GM21367 (cell line): ENCODE data around the gene LAMTOR5.
"Not testable (repeated sequence)": the region's sequence is repeated elsewhere in the genome, so short reads cannot be mapped to it uniquely, and the experiment has no call there.

ENCODE experiments used
- ATAC-seq: cut with Tn5 transposase; IDR thresholded peaks from one replicate; pipeline ENCODE4 v1.9.1; 2021; ENCODE audit not compliant: unreplicated experiment

Gene LAMTOR5

GRCh38 chr1:110407260-110408210, at the start of gene LAMTOR5:
LAMTOR5 (minus strand) TSS chr1:110407694; CDS start chr1:110407620, 74 bp downstream.
- ATAC-seq: peak; percentile 80

DNA sequence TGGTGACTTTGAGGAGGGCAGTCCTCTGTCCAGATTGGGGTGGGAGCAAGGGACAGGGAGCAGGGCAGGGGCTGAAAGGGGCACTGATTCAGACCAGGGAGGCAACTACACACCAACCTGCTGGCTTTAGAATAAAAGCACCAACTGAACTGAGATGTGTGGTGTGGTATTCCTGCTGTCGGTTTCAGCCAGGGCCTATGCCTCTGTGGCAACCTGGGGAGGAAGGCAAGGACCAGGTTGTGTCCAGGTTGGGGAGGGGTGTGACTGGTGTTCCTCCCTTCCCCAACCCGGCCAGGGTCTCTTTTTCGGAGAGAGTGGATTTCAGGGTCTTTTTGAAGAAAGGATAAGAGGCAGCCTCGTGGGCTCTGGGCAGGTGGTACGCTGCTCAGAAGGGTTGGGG, 49.7 kb upstream of the LAMTOR5 start:
- ATAC-seq: no peak

- ATAC-seq: no peak
Observed at GRCh38 chr1:110455151-110455550, 47.7 kb upstream of the LAMTOR5 start.

DNA sequence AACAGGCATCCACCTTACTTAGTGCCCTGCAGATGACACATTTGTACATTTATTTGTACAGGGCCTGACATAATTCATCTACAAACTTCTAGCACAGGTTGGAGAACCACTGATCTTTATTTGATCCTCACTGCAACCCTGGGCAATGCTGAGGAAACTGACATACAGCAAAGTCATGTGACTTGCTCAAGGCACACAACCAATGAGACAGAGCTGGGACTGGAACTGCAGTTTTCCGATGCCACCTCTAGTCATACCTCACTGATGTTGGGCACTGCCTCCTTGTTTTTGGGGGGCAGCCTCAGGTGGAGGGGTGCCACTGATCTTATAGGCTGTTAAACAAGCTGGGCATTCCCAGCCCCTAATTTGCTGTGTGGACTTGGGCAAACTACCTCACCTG, 46.8 kb upstream of the LAMTOR5 start:
- no peak for ATAC-seq

DNA sequence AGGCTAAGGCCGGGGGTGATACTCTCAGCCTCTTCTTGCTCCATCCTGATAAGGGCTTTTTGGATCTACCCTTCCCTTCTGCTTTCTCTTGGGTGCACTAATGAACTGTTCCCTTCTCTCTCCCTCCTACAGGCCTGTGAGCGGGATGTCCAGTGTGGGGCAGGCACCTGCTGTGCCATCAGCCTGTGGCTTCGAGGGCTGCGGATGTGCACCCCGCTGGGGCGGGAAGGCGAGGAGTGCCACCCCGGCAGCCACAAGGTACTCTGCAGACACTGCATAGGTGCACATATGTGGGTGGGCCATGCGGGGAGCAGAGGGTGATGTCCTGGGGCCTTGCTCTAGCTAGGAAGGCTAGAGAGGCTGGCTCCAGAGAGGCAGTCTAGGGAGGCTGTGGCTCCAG, 46.3 kb upstream of the LAMTOR5 start:
- ATAC-seq: no peak

DNA sequence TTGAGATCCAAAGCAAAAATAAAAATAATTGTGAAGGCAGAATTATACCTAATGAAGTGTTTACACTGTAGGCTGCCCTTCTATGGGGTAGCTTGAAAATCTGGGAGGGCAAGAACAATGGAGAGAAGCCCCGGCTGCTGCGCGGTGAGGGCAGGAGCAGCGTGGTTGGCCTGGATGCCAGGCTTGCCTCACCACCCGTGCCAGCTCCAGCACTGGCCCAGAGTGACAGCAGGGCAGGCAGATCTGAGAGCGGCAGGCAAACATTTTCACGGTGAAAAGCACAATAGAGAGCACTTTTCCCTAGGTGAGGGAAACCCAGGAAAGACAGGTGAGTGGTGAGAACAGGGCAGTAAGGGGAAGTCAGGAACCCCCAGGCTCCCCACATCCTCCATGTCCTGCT, 44.8 kb upstream of the LAMTOR5 start:
- ATAC-seq: no peak

GRCh38 chr1:110450929-110451328, 43.4 kb upstream of the LAMTOR5 start, which contains the start of gene PROK1:
PROK1 (plus strand) TSS chr1:110451149; CDS start chr1:110451217, 68 bp downstream.
- no peak for ATAC-seq

DNA sequence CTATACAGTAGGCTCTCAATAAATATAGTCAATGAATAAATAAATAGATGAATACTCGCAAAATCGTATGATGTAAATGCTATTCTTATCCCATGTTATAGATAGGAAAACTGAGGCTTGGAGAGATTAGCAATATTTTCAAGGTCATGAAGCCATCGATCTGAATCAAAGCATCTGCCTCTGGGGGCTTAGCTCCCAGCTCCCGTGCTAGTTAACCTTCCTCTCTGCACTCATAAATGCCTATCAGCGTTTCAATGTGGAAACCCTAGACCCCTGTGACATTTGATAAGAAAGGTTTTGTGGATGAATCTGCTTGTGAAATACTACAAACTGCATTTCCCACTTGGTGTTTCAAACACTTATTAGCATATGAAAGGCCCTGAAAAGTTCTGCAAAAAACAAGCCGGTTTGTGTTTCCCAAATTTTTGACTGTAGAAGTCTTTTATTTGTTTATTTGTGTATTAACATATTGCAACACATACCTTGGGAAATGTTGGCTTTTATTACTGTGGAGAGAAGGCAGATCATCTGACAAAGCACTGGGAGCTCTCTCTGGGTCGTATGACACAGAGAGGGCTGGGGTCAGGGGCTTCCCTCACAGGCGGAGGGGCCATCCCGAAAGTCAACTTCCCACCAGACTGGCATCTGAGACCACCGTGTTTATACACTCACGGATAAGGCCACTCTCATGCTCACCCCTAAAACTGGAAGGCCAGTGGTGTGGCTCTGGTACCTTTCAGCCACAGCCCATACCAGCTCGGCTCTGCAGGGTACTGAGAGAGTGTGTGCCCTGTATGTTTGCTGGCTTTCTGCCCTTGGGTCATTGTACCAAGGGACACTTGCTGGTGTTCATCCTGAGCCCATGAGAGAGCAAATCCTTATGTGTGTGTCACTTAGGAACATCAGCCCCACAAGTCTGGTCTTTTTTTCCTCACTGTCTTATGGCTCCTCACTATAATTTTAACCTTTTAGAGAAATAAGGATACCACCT, 42.5 kb upstream of the LAMTOR5 start:
- ATAC-seq: no peak

DNA sequence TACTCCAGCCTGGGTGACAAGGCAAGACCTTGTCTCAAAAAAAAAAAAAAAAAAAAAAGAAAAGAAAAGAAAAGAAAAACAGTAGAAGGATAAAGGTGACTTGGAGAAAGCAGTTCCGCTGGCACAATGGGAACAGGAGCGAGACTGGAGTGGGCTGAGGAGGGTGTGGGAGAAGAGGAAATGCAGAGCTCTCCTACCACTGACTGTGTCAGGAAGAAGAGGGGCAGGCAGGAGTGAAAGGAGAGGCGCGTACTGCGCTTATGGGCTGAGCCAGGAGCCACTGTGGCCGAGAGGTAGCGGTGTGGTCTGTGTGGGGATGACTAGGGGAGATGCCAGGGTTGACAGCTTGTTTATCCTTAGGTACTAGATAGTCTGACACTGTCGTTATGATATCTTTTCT, 37.1 kb upstream of the LAMTOR5 start:
- no peak for ATAC-seq

DNA sequence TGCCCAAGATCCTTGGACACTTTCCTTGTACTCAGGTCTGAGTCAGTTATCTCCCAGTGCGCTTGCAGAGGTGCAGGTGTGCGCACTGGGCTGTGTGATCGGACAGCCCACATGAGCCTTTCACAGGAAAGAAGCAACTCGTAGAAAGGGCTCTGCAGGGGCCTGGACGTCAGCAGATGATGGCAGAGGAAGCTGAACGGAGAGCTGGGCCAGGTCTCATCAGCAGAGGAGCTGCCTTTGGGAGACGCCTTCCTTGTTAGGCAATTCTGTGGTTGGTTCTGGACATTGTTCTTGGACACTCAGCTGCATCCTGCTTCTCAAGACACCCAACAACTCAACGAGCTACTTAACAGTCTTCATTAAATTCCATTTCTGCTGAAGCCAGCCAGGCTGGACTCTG, 36.0 kb upstream of the LAMTOR5 start:
- ATAC-seq: no peak

GRCh38 chr1:110441888-110442287, 34.4 kb upstream of the LAMTOR5 start:
- ATAC-seq: no peak

DNA sequence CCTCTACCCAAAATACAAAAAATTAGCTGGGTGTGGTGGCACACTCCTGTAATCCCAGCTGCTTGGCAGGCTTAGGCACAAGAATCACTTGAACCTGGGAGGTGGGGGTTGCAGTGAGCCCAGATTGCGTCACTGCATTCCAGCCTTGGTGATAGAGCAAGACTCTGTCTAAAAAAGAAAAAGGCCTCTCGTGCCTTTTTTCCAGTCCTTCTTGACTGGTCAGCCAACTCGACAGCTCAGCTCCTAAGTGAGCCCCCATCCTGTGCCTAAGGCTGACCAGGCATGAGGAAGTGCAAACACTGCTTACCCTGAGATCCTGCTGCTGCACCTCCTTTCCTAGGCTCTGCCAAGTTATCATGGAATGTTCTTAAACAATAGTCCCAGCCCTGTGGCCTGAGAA, 33.4 kb upstream of the LAMTOR5 start:
- ATAC-seq: no peak

DNA sequence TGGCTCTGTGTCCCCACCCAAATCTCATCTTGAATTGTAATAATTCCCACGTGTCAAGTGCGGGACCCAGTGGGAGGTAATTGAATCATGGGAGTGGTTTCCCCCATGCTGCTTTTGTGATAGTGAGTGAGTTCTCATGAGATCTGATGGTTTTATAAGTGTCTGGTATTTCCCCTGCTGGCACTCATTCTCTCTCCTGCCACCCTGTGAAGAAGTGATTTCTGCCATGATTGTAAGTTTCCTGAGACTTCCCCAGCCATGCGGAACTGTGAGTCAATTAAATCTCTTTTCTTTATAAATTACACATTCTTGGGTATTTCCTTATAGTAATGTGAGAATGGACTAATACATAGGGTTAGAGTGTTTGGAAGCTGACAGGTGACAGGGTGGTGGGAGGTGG, 32.4 kb upstream of the LAMTOR5 start:
- not testable (repeated sequence) for ATAC-seq

GRCh38 chr1:110438893-110439292, 31.4 kb upstream of the LAMTOR5 start:
- no peak for ATAC-seq

GRCh38 chr1:110437645-110438299, 30.3 kb upstream of the LAMTOR5 start:
- ATAC-seq: not testable (repeated sequence)

DNA sequence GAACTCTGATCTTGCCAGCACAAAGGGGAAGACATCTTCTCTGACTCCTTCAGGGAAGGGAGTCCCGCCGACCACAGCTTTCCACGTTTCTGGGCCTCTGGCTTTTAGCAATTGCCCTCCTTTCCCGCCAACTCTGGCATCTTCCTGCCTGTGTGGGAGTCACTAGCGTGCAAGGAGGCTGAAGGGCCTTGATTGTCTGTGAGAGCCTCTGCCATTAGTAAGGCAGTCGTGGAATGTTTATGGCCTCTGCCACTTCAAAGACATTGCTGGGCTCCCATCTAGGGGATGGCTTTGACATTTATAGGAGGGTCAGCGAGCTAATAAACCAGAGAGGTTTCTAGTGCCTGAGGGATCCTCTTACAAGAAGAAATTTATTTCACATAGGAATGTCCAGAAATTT, 29.1 kb upstream of the LAMTOR5 start:
- ATAC-seq: no peak

- ATAC-seq: no peak
Observed at GRCh38 chr1:110434946-110435345, 27.5 kb upstream of the LAMTOR5 start.

- no peak for ATAC-seq
Observed at GRCh38 chr1:110433803-110434202, 26.3 kb upstream of the LAMTOR5 start.

- ATAC-seq: no peak
Observed at GRCh38 chr1:110433213-110433612, 25.7 kb upstream of the LAMTOR5 start.

DNA sequence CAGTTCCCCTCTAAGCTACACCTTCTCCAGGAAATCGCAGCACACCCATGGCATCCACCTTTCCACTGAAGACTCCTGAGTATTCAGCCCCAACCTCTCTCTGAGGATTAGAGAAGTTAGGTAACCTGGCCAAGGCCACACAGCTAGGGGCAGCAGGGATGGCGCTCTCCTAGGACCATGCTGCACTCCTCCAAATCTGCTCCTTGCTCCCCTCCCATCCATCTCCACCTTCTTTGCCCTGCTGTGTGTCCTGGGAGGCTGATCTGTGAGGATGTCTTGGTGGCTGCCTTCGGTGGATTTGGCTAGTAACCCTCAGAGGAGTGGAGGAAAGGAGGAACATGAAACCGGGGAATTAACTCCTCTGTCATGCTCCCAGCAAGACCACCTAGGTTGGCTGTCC, 23.4 kb upstream of the LAMTOR5 start:
- ATAC-seq: no peak

DNA sequence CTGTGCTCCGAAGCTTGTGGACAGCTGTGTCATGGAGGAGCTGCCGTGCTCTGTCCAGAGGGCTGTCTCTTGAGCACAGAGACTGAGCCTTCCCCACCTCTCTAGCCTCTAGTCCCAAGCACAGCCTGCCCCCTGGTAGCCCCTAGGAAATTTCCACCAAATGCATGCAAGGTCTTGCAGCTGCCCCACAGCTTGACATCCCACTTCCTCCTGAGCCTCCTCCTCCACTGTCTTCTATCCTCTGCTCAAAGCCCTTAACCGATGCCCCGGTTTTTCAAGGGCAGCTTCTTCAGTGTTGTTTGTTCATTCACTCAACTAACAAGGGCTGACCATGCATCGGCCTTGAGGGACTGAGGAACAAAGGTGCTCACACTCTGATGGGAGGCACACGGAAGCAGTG, 22.9 kb upstream of the LAMTOR5 start:
- ATAC-seq: no peak
